GM21737 (cell line): Measurements from ENCODE around the gene CRY2.
"Not testable (repeated sequence)": the region's sequence is repeated elsewhere in the genome, so short reads cannot be mapped to it uniquely, and the experiment has no call there.

Source experiments
- ATAC-seq: cut with Tn5 transposase; IDR thresholded peaks from one replicate; pipeline ENCODE4 v1.9.1; 2021; ENCODE audit warnings: mild to moderate bottlenecking, moderate library complexity; ENCODE audit not compliant: unreplicated experiment

CRY2 gene

DNA sequence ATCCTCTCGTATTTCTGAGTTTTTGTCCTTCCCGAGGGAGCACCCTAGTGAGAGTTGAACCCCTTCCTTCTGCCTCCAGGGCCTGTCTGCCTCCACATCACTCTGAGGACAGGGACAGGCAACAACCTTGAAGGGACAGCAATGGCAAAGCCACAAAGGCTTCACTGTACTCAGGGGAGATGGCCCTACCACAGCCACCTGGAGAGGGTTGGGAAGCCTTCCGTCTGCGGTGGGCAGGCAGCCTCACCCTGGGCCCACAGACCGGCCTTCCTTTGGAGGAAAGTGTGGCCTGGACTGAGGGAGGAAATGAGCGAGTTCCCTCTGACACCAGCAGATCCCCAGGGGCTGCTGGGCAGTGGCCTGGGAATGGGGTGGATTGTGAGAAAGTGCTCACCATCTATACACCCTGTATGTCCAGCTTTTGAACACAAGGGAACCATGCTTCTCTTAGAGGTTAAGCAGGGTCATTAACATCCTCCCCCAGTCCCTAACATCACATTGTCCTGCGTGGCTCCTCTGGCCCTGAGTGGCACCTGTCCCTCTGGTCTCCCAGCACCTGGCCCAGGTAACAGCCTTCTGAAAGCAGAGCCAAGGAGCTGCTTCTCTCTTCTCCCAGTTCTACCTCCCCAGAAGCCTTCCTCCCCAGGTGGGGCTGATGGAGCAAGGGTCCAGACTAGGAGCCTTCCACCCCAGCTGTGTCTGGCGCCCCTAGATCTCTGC is 35.5 kb upstream of the CRY2 start:
- ATAC-seq: no peak

- ATAC-seq: no peak
Measured at GRCh38 chr11:45812581-45813548, 34.4 kb upstream of the CRY2 start.

DNA sequence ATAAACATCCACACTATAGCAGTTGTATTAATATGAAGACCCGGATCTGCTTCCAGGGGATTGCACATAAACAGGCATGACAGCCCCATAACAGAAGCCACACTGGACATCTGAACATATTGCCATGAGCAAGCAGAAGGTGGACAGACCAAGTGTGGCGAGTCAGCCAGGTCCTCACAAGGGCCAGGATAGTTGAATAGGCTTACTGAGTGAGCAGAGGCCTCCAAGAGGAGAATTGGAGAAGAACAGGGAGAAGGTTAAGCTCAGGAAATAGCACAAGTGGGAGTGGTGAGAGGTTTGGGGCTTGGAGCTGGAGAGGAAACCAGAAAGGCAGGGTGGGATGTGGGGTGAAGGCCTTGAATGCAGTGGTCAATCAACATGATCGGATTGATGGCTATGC is 31.5 kb upstream of the CRY2 start:
- ATAC-seq: no peak

GRCh38 chr11:45816614-45817013 is 30.7 kb upstream of the CRY2 start:
- ATAC-seq: no peak

- no peak for ATAC-seq
Measured at GRCh38 chr11:45817191-45817590, 30.1 kb upstream of the CRY2 start.

DNA sequence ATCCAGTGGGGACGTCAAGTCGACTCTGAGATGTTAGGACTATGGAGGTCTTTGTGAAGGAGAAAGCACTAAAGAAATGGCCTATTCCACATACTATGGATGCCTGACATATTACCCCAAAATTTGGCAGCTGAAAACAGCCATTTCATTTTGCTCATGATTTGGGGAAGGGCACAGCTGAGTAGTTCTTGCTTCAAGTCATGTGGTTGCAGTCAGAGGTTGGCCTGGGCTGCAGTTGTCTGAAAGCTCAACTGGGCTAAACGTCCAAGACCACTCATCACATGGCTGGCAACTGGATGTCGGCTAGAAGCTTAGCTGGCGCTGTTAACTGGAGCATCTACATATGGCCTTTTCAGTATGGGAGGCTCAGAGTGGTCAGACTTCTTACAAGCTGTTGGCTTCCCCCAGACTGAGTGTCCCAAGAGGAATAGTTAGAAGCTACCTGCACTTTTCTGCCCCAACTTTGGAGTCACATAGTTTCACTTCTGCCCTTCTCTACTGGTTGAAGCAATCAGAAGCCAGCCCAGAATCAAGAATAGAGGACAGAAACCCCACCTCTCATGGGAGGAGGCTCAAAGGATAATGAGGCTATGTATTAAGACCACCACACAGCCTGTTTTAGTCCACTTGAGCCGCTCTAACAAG is 28.2 kb upstream of the CRY2 start:
- no peak for ATAC-seq

GRCh38 chr11:45820211-45820857 is 26.9 kb upstream of the CRY2 start:
- no peak for ATAC-seq

GRCh38 chr11:45826492-45826891 is 20.8 kb upstream of the CRY2 start:
- not testable (repeated sequence) for ATAC-seq

- ATAC-seq: no peak
Measured at GRCh38 chr11:45827123-45827522, 20.2 kb upstream of the CRY2 start.

DNA sequence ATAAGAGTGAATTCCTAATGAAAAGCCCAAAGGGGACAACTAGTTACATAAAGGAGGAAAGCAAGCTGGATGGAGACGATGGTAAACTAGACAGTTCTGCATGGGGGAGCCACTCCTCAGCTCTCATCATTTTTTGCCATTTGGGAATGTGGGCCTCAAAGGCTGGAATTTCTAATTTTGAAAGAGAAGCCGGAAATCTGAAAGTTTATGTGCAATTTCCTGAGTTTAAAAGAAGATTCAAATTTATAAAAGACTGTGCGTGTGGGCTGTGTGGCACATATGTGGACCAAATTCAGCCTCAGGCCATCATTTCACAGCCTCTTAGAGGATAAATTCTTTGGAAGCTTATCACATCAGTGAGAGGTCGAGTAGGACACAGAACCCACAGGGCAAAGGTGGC is 18.3 kb upstream of the CRY2 start:
- no peak for ATAC-seq

- ATAC-seq: no peak
Measured at GRCh38 chr11:45830596-45830995, 16.7 kb upstream of the CRY2 start.

GRCh38 chr11:45832811-45833441 is 14.3 kb upstream of the CRY2 start:
- ATAC-seq: no peak

GRCh38 chr11:45833761-45834160 is 13.5 kb upstream of the CRY2 start:
- ATAC-seq: no peak

- no peak for ATAC-seq
Measured at GRCh38 chr11:45834298-45834756, 12.9 kb upstream of the CRY2 start.

GRCh38 chr11:45839204-45839603 is 8.1 kb upstream of the CRY2 start:
- no peak for ATAC-seq

DNA sequence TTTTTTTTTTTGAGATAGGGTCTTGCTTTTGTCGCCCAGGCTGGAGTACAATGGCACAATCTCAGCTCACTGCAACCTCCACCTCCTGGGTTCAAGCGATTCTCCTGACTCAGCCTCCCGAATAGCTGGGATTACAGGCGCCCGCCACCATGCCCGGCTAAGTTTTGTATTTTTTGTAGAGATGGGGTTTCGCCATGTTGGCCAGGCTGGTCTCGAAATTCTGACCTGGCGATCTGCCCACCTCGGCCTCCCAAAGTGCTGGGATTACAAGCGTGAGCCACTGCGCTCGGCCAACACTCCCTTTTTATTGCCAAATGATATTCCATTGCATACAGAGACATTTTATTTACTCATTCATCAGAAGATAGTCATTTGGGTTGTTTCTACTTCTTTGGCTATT is 7.0 kb upstream of the CRY2 start:
- not testable (repeated sequence) for ATAC-seq

- ATAC-seq: no peak
Measured at GRCh38 chr11:45843158-45843924, 3.9 kb upstream of the CRY2 start.

- no peak for ATAC-seq
Measured at GRCh38 chr11:45844822-45845578, 2.3 kb upstream of the CRY2 start.

DNA sequence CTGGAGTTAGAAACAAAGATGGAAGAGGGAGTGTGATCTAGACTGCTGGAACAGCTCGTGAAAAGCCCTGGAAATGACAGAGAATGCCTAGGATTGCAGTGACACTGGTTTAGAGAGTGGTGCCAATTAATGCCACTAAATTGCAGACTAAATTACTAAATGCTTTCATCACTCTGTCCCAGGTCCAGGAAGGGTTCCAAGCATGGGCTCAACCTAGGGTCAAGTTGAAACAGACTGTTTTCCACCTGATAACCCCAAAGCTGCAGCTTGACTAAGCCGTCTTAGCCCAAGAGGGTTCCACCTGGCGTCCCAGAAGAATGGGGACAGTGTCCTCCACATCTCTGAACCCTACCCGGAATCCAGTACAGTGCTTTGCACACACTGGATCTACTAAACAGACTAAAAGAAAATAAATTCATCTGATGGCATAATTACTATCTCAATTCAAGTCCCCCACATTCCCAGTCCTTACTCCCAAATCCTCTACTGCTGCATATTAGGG is 1.1 kb upstream of the CRY2 start:
- no peak for ATAC-seq
